Right lung (tissue), 5 donors: ENCODE measurements around the gene KDM4B. TPM values are rescaled to one million over a fixed set of nuclear protein-coding genes. Genes with fewer than 3 reads are reported as not detected.

Experiments used
- DNase-seq, 2 donors: peaks; one replicate each; pipeline ENCODE4 v3.0.0-alpha.2; 2013
- polyA plus RNA-seq, 5 donors: library from polyadenylated mRNA; unstranded; fragments of 120-200 nt; gene quantifications; one replicate each; pipeline versions ENCODE4 v1.2.1 to v1.2.3, GENCODE V29; 2013; ENCODE audit warnings: inconsistent platforms in 1 of 5, low replicate concordance in 1 of 5; ENCODE audit not compliant: insufficient read length in 5 of 5, insufficient read depth in 1 of 5

The KDM4B gene
- polyA plus RNA-seq, 5 donors = 19.1 to 34.8 (median 24.8) TPM

DNA sequence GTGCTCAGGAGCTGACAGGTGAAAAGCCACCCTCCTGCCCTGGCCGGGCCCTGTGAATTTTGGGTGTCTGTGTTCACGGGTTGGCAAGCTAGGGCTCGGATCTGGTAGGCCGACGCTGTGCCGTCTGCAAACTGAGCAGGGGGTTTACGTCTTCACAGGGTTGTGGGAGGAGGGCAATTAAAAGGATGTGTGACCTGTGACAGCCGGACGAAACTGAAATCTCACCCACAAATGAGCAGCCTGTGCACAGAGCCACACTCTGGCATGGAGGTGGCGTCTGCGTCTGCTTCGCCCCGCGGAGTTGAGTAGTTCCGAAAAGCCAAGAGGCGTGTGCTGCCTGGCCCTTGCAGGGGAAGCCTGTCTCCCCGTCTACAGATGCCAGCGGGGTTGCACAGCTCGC lies 117.3 kb downstream of the KDM4B start:
- no peak for DNase-seq

DNA sequence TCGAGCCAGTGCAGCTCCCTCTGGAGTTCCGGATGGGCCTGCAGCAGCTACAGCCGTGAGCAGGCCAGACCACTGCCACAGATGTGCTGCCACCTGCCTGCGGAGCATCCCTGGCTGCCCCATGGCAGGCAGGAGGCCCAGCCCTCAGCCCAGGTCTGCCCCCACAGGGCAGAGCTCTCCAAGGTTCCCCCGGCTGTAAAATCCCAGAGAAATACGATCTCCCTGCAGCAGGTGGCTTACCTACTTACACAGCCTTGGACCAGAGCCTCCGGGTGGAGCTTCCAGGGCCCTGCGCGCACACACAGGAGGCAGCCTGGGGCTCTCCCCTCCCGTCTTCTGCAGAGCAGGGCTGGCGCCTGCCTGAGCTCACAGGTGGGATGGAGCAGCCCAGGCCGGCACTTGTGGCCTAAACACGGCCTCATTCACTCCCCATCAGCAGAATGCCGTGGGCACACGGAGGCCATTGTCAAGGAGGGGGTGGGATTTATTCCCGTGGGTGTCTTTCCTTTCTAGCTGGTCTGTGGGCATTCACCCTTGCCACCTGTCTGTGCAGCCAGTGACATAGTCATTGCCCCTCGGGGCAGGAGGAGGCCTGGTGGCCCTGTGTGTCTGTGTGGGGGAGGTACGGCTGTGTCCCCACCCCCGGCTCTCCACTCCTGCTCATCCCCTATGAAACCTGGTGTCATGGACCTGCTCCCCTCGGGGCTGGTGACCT lies 118.0 kb downstream of the KDM4B start:
- DNase-seq = no peak

DNA sequence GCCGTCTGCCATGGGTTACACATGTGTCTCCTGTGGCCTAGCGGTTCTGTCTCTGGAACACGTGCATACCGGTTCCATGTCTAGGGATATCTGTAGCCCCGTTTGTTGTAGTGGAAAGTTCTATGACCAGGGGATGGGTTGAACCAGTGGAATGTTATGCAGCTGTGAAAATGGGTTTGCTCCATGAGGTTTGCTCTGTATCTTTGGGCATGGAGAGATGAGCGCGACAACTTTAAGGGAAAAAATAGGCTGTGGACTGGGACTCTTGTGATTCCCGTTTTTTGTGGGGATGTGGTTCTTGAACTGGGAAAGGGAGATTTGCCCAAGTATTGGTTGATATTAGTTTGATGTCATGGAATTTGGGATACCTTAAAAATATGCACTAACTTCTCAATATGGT lies 120.4 kb downstream of the KDM4B start:
- no peak for DNase-seq

DNA sequence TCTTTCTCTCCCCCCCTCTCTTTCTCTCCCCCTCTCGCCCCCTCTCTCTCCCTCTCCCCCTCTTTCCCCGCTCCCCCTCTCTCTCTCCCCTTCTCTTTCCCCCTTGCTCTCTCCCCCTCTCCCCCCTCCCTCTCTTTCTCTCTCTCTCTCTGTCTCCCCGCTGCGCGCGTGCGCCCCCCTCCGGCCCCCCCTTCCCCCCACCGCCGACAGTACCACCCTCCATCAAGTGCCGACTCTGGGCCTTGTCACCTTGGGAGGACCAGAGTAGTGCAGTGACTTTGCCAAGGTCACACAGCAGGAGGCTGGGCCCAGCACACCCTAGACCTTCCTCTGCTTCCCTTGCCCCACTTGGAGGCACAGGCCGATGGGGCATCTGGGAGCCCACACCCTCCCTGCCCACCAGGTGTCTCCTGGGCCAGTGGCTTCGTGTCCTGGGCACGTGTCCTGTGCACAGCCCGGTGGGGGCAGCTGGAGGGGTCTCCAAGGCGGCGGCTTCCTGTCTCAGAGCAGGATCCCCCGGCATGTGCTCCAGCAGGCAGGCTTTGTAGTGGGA lies 121.6 kb downstream of the KDM4B start:
- DNase-seq = no peak

DNA sequence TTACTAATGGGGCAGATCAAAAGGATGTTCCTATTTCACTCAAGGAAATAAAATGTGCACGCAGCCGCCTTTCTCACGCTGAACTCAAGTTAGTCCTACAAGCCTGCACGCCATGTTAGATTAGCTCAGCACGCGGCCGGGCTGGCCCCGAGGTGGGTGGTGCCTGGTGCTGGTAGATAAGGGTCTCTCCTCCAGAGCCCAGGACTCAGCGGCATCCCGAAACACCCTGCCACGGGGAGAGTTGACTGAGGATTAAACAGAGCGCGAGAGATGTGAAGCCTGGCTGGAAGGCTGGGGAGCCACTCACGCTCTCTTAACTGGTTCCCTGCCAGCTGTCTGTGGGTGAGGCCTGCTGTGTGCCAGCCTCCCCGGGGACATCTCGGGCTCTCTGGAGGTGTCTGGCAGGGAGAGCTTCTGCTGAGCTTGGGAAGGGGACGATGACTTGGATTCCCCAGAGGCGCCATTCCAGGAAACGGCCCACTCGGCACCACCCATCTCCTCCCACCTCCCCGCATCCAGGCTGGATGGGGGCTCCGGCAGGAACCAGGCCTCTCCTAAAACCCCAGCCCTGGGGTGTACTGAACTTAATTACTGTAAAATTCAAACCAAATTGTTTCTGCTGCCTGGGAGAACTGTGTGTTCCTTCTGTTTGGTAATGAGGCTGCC lies 122.2 kb downstream of the KDM4B start:
- peak in 1 of 2 donors; percentile 10 for DNase-seq

DNA sequence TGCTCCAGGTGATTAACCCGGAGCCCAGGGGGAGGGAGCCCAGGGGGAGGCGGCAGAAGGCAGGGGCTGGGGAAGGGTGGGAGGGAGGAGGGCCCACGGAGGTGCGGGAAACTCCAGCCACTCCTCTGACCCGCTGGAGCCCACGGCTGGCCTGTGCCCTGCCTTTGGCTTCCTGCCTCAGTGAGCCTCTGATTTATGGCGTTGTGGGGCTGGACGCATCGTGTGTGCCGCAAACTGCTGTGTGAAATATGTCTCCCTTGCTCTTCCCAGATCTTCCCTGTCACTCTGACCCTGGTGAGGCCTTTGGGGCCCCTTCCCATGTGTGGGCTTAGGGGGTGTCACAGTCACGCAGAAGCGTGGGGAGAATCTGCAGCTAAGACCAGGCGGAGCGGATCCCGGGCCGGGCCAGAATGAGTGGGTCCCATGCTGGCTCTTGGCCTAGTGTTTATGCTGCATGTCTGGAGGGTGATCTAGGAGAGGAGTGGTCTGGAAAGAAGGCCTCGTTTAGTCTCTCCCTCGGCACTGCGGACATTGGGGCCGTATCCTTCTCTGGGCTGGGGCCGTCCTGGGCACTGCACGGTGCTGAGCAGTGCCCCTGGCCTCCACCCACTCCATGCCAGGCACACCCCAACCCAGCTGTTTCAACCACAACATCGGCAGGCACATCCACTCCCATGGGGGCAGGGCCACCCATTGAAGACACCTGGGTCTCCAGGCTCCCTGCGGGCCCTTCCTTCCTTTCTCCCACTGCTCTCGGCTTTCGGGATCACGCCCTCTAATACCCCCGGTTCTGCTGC lies 123.0 kb downstream of the KDM4B start:
- peak; percentile 35 to 43 for DNase-seq

DNA sequence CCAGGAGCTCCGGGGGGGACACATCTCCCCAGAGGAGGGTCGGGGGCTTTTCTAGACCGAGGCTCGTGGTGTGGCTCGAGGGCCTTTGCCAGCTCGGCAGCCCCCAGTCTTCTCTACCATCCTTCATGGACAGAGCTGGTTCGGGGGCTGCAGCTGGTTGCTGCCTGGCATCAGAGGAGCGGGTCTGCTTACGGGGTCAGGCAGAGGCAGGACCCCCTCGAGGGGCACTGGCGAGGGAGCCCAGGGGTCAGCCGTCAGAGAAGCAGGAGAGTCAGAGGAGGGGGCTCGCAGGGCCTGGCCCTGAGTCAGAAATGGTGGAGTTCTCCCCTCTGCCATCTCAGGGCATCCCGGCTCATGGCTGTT lies 123.5 kb downstream of the KDM4B start:
- no peak for DNase-seq

DNA sequence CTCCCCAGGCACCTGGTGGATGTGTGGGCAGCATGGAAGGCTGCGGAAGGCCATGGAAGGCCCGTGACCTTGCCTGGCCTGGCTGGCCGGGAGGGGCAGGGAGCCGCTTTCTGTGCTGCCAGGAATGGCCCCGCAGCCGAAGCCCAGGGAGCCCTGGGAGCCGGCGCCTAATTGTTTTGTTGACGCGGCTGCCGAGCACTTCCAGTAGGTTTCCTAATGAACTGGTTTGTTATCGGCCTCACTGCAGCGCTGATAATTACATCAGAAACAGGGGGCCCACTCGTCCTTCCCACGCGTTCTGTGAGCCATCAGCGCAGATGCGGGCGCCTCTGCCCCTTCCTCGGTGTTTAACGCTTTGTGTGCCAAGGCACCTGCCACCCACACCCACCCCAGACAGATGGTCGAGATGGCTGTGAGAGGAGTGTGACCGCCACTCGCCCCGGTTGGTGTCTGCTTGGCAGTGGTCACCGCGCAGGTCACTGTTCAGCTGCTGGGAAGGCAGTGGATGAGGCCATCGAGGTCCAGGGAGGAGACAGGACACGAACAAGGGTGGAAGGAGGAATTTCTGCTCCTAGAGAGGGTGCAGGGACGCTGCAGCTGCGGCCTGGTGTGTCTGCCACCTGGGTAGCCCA lies 124.5 kb downstream of the KDM4B start:
- DNase-seq = no peak

DNA sequence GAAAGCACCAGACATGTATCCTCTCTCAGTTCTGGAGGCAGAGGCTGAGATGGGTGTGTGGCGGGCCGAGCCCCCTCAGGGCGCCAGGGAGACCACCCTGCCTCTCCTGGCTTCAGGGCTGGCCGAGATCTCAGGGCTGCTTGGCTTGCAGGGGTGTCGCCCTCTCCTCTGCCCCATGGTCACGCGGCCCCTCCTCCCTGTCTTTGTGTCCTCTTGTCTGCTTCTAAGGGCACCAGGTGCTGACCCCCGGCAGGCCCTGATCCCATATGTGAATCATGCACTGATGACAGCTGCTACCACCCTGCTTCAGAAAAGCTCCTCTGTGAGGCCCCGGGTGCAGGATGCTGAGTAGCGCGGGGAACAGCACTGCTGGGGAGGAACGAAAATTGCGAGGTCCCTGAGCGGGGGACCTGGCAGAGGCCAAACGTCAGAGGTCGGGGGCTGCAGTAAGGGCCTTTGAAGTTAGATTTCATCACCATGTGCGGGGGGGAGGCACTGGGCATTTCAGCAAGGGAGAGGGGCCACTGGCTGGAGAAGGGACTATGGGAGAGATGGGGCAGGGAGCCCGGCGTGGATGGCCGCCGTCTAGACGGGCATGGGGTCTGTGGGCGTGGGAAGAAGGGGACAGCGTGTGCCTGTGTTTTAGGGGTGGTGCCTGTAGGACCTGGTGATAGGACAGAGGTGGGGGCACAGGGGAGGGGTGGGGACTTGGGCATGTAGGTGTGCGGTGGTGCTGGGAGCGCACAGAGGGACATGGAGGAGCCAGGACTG lies 125.2 kb downstream of the KDM4B start:
- DNase-seq = no peak

DNA sequence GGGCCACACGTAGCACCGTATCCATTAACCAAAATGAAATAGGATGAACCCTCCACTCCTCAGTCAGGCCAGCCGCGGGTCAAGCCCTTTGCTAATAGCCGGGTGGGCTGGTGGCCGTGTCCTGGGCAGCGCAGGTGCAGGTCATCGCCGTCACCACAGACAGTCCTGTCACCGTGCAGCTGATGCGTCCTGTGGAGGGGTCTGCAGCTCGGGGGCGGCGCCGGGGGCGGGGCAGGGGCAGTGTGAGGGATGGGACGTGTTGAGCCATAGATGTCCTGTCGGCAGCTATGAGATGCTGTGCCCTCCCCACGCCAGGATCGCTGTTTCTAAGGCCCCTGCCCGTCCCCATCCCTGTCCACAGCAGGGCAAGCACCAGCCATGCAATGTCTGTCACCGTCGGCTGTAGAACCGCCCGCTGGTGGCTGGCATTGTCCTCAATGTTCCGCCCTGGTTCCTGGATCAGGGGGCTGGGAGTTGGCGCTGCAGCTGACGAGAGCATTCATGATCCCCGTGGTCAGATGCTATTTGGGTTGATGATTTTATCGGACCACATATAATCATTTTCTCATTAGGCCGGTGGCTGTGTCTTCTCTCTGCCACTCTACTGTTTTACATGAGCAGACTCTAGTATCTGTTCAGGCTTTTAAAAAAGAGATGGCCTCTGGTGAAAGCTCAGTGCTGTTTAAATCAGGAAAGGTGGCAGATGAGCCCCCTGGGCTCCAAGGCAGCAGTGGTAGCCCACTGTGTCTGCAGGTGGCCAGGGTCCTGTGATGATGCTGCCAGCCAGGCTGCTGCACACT lies 126.1 kb downstream of the KDM4B start:
- DNase-seq = no peak

DNA sequence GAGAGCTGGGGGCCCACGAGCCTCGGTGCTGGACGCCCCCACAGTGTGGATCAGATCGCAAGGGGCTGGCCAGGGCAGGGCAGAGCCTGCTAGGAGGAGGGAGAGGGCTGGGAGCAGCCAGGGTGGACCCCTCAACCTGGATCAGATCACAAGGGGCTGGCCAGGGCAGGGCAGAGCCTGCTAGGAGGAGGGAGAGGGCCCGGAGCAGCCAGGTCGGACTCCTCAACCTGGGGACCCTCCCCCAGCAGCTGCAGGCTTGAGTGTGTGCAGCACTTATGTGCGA lies 126.6 kb downstream of the KDM4B start:
- DNase-seq = no peak

DNA sequence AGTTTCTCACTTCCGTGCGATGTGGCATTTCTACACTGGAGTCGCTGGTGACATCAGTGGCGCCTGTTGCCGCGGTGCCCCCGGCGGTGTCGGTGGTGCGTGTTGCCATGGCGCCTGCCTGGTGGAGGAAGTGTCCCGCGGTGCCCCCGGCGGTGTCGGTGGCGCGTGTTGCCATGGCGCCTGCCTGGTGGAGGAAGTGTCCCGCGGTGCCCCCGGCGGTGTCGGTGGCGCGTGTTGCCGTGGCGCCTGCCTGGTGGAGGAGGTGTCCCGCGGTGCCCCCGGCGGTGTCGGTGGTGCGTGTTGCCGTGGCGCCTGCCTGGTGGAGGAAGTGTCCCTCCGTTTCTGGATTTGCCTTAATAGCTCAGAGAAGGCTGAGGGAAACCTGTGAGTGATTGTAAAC lies 127.6 kb downstream of the KDM4B start:
- no peak for DNase-seq

DNA sequence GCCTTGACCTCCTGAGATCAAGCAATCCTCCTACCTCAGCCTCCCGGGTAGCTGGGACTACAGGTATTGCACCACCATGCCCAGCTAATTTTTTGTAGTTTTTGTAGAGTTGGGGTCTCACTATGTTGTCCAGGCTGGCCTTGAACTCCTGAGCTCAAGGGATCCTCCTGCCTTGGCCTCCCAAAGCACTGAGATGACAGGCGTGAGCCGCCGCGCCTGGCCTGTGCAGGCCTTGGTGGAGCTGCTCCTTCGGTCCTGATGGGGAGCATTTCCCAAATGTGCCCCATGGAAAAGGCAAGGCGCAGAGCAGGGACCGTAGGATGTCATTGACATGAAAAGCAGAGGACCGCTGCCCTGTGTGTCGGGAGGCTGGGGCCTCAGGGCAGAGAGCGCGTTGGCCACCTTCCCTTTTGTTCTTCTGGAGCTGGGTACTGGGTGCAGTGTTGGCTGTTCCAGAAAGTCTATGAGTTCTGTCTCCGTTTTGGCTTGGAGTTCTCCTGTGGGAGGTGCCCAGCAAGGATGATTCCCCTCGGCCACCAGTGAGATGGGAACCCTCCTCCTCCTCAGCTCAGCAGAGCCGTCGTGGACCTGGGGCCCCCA lies 128.5 kb downstream of the KDM4B start:
- DNase-seq = no peak

DNA sequence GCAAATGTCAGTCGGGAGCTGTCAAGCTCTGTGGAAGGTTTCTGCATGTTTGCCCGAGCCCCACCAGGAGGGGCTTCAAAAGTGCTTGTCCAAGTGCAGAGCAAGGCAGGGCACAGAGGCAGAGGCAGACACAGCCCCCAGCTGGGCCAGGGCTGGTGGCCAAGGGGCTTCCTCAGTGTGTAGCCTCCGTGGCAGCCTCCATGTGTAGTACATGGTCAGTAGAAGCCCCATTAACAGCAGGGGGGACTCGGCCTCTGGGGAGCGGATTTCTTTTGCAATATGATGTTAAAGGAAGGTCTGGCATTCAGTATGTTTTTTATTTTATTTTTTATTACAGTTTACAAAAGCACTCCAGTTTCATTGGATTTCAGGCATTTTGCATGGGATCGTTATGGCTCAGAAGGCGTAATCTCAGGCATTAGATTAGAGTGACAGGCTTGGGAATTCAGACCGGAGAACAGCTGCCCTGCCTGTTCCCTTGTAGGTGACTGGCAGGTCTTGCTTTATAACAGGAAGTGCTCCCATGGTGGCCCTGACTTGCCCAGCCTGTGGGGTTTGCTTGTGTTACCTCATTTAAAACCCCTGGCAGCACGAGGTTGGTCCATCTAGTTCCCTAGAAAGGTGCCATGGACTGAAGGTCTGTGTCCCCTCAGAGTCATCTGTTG lies 129.2 kb downstream of the KDM4B start:
- DNase-seq = no peak

DNA sequence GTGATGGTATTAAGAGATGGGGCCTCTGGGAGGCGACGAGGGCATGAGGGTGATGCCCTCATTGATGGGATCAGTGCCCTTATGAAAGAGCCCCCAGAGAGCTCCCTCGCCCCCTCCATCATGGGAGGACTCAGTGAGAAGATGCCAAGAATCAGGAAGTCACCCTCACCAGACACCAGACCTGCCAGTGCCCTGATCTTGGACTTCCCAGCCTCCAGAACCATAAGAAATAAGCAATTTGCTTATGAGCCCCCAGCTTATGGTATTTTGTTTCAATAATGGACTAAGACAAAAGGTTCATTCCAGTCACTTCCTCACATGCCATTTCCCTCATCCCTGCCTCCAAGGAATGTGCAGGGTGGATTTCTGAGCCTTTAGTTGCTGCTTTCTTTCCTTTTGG lies 129.7 kb downstream of the KDM4B start:
- no peak for DNase-seq

DNA sequence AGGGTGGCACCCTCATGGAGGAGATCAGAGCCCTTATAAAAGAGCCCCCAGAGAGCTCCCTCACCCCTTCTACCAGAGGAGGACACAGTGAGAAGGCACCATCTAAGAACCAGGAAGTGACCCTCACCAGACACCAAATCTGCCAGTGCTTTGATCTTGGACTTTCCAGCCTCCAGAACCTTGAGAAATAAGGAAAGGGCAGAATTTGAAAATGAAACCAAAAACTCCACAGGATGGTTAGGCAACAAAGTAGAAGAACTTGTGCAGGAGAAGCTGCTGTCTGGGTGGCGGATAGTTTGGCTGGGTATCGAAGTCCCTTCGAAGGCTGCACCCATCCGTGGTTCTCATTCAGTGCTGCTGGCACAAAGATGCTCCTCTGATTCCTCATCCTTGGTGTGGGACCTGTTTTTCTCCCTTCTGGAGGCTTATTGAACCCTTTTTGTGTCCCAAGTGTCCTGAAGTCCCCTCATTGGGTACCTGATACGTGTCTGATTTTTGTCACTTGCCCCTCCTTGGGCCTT lies 130.8 kb downstream of the KDM4B start:
- DNase-seq = no peak

DNA sequence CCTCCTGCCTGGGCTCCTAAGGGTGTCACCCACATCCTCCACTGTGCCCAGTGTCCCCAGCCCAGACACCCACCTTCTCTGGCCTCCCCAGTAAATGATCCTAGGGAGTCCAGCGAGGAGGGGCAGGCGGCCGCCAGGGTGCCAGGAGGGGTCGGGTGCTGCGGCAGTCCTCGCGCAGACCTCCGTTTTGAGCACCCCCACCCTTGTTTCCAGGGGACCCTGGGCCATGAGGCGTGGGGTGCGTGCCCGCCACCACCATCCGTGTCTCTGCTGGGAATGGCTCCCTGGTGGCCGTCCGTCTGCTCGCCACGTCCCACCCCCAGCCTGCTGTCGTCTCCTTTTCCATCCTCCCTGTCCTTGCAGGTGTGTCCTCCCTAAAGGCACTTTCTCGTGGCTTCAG lies 133.0 kb downstream of the KDM4B start:
- DNase-seq = no peak

DNA sequence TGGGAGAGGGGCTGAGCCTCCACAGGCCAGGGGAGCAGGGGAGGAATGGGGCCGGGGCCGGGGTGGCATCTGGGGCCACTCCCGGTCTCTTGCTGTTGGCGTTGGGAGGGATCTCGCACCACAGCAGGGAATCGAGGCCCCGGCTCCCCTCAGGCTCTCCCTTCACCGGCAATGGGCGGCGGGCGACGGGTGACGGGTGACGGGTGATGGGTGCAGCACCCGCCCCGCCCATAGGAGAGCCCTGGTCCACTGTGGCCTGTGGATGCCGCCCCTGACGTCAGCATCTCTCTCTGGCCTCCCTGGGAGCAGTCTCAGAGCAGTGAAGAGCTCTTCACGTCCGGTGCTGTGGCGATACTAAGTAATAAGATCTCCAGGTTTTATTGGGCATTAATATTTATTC lies 133.6 kb downstream of the KDM4B start:
- DNase-seq = no peak

DNA sequence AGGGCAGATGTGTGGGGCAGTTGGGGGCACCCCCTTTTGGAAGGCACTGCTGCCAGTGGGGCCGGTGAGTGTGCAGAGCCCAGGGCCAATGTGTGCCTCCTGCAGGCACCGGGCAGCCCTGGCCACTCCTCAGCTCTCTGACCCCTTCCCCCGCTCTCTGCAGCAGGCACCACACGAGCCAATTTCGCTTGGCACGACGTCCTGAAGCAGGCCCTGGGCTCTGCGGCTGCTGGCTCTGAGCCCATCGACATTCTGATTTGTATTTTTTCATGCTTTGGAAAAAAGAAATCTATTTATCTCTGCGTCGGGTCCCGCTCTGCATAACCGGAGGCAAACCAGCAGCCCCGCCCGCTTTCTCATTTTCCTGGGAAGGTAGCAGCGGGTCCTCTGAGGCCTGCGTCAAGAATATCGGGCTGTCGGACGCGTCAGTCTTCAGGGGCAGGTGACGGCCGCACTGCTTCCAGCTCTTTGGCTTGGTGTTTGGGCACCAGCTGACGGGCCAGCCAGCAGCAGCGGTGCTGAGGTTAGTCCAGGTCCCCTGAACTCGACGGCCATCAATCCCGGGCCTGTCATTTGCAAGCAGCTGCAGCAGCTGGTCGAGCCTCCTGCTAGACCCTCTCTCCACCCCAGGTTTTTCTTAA lies 134.3 kb downstream of the KDM4B start:
- peak; percentile 37 to 39 for DNase-seq
